ENCODE measurements around the gene KRT31.
"Not testable (repeated sequence)": the region's sequence is repeated elsewhere in the genome, so short reads cannot be mapped to it uniquely, and the experiment has no call there.

The KRT31 gene

GRCh38 chr17:41383690-41384089 is 13.7 kb downstream of the KRT31 start:
- no peak for DNase-seq

DNA sequence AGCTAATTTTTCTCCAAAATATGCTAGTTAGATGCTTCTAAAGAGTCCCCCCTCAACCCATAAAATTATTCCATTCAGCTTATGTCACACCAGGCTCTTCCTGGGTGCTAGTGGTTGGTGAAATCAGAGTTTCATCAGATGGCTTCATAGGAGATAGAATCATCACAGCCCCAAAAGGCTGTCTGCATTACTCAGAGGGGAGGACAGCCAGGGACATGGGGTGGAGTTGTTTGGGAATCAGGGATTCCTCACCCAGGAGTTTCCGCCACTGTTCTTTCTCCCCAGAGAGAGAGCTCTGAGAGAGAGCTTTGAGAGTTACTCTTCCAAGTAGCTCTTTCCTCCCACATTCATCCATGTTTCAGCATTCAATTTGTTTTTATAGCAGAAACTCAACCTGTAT is 15.0 kb downstream of the KRT31 start:
- DNase-seq: no peak

GRCh38 chr17:41381943-41382342 is 15.5 kb downstream of the KRT31 start, which contains the start of gene KRT34:
KRT34 (minus strand) TSS chr17:41382306; CDS start chr17:41382246, 60 bp downstream.
- DNase-seq: not testable (repeated sequence)

DNA sequence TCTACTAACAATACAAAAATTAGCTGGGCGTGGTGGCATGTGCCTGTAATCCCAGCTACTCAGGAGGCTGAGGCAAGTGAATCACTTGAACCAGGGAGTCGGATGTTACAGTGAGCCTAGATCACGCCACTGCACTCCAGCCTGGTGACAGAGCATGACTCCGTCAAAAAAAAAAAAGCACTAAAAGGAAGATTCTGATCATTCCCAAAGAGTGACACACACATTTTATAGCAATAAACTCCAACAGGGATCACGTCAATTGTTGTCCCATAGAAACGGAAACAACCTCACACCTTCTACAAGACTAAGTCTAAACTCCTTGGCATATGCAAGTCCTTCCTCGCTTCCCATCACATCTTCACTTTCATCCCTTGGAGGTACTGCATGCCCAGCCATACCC is 17.3 kb downstream of the KRT31 start:
- not testable (repeated sequence) for DNase-seq

DNA sequence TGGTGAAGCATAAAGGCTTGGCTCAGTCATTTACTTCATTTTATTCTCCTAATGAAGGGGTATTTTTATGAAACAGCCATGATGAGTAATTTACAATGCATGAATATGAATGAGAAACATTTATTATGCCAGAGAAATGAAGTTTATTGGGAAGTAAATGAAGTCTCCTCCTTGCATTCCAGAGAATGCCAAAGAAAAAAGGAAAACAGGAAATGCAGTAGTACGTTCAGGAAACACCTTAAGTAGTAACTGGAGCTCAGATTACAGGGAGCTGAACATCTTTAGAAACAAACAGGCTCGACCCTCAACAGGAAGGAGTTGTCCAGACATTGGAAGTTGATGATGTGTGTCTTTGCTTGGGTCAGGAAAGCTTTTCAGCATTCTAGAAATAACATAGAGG is 19.9 kb downstream of the KRT31 start:
- no peak for DNase-seq

DNA sequence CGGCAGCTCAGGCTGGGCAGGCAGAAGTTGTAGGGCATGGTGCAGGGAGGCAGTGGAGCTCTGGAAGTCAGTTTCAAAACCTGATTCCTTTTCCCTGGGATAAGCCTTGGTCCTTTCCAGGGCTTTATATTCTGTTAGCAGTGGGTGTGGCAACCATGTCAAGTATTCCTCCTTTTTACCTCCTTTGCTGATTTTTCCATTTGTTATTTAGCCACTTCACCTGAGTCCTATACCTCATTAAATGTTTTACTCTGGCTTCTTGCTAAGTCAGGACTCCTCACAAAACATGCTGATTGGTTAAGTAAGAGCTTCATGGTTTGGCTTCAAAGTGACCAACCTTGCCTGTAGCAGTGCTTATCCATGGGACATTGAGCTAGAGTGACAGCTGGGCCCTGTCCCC is 27.7 kb downstream of the KRT31 start, which contains the start of gene KRT33B:
Gene KRT33B, minus strand, starts transcription at position 101 of the 400 bp plus-strand sequence. Its CDS starts 63 bp downstream, at position 38.
- no peak for DNase-seq

- no peak for DNase-seq
Measured at GRCh38 chr17:41369023-41369422, 28.4 kb downstream of the KRT31 start.

- DNase-seq: no peak
Measured at GRCh38 chr17:41367426-41368075, 29.9 kb downstream of the KRT31 start.

DNA sequence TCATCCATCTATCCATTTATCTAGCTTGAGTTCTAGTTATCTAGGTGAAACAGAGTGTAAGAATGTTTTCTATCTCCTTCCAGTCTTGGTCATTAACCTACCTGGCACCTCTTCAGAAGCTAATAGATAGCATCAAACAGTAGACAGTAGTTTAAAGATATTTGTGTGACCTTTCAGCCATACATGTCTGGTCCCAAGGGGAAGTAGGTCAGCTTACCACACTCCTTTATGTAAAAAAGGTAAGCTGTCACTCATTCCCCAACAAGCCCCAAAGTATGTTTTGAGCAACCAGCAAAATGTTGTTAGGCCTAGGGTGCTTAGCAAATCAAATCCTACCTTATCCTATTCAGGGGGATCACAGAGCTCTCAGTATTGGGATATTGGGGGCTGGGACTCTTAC is 31.3 kb downstream of the KRT31 start:
- no peak for DNase-seq

- no peak for DNase-seq
Measured at GRCh38 chr17:41363881-41364280, 33.5 kb downstream of the KRT31 start.

- no peak for DNase-seq
Measured at GRCh38 chr17:41360296-41360995, 37.0 kb downstream of the KRT31 start.

DNA sequence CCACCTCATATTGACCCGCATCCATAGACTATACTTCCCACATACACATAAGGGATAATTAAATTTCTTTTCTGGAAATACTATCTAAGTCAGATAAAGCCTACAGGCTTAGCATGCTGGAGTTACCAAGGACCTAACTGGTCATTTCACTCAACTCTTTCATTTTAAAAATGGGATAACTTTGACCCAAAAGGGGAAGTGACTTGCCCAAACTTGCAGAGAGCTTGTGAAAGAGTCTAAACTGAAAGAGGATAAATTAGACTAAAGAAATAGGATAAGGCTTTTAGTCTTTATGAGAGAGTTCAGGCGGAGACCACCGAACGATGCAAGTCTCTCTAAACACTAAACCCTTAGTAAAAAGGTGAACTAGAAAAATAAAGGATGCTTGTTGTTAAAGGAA is 42.9 kb downstream of the KRT31 start:
- DNase-seq: no peak

- no peak for DNase-seq
Measured at GRCh38 chr17:41352597-41353366, 44.6 kb downstream of the KRT31 start.

- DNase-seq: no peak
Measured at GRCh38 chr17:41351177-41351576, 46.2 kb downstream of the KRT31 start.

DNA sequence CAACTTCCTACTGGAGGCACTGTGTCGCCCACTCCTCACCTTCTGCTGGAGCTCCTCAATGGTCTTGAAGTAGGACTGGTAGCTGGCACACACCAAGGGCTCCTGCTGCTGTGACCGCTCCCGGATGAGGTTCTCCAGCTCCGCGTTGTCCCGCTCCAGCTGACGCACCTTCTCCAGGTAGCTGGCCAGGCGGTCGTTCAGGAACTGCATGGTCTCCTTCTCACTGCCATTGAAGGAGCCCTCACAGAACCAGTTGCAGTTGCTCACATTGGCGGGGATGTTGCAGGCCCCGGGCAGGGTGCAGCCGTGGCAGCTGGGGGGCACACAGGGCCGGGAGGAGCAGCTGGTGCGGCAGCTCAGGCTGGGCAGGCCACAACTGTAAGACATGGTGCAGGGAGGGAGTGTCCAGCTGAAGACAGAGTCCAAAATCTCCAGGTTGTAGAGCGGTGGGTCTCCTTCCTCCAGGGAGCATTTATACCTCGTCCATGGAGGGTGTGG is 47.0 kb downstream of the KRT31 start, which contains the start of gene KRT33A:
Gene KRT33A, minus strand, starts transcription at position 448 of the 498 bp plus-strand sequence. Its CDS starts 61 bp downstream, at position 387.
- DNase-seq: not testable (repeated sequence)

- DNase-seq: no peak
Measured at GRCh38 chr17:41347869-41348760, 49.3 kb downstream of the KRT31 start.

DNA sequence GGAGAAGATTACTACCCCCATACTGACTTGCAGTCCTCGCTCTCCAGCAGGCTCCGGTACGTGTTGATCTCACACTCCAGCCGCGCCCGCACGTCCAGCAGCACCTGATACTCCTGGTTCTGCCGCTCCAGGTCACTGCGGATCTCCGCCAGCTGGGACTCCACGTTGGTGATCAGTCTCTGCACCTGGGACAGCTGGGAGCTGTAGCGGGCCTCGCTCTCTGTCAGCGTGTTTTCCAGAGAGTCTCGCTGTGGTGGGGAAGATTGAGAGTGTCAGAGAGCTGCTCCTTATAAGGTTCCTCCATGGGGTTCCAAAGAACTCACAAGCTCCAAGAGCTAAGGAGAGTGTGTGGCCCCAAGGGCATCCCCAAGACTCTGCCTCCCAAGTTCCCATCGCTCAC is 51.0 kb downstream of the KRT31 start:
- DNase-seq: not testable (repeated sequence)

- DNase-seq: no peak
Measured at GRCh38 chr17:41345992-41346391, 51.4 kb downstream of the KRT31 start.

Measured in NCI-H1417 treated with DMSO at 0.1 percent for 48 hours (cell line).